Activated naive CD8-positive, alpha-beta T cell treated with anti-CD3 and anti-CD28 coated beads, Interleukin-2, amount 50 U/mL, for 24 hours (primary cell): Measurements from ENCODE around the gene PFKFB2.

Source experiments
- ATAC-seq: fragments of 150-1000 bp; cut with Tn5 transposase; one replicate; pipeline ENCODE4 v1.10.0; 2021
- DNase-seq: peaks from one replicate; pipeline ENCODE4 v3.0.0; 2021
- H3K27ac Mint-ChIP-seq: one replicate; pipeline ENCODE4 v1.8.0; 2021; ENCODE audit warnings: mild to moderate bottlenecking, mixed read lengths
- H3K27me3 Mint-ChIP-seq: one replicate; pipeline ENCODE4 v1.8.0; 2021; ENCODE audit warnings: mixed read lengths
- H3K36me3 Mint-ChIP-seq: one replicate; pipeline ENCODE4 v1.8.0; 2021; ENCODE audit warnings: low read depth, mixed read lengths
- H3K4me1 Mint-ChIP-seq: one replicate; pipeline ENCODE4 v1.8.0; 2021; ENCODE audit warnings: mixed read lengths
- H3K4me3 Mint-ChIP-seq: one replicate; pipeline ENCODE4 v1.8.0; 2021; ENCODE audit warnings: mild to moderate bottlenecking, moderate library complexity, mixed read lengths
- H3K9me3 Mint-ChIP-seq: one replicate; pipeline ENCODE4 v1.8.0; 2021; ENCODE audit warnings: mixed read lengths

The PFKFB2 gene

GRCh38 chr1:207019161-207019560 is 33.9 kb upstream of the PFKFB2 start:
- Mint-ChIP-seq H3K36me3 (no peaks in the 10 kb centered on the region), H3K27ac (no peak overlapping the region), H3K27me3 (peaks cover 7% of the 10 kb centered on the region), H3K4me3 (no peak overlapping the region), H3K9me3 (no peaks in the 10 kb centered on the region), H3K4me1 (peaks cover 13% of the 10 kb centered on the region)
- no peak for ATAC-seq
- DNase-seq: no peak

DNA sequence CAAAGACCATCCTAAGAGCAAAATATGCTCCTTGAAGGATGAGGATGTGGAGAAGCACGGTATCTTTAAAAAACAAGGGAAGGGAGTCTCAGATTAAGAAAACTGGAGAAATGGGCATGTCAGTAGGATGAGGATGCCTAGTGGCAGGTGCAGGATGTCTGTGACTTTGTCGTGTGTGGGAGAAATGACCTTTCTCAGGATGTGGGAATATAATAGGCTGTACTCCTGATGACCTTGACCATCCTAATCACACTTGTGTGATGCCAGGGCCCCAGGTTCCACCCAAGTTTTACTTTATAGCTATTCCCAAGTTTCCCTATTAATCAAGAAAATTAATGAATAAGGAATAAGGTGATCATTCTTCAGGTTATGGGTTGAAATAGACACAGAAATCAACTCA is 33.4 kb upstream of the PFKFB2 start:
- no peaks in the 10 kb centered on the region for H3K36me3 Mint-ChIP-seq
- no peaks in the 10 kb centered on the region for H3K9me3 Mint-ChIP-seq
- H3K4me1 Mint-ChIP-seq: peaks cover 18% of the 10 kb centered on the region
- no peak overlapping the region for H3K4me3 Mint-ChIP-seq
- ATAC-seq (no peak), DNase-seq (no peak)
- no peak overlapping the region for H3K27ac Mint-ChIP-seq
- peaks cover 2% of the 10 kb centered on the region for H3K27me3 Mint-ChIP-seq

GRCh38 chr1:207020065-207020708 is 32.9 kb upstream of the PFKFB2 start:
- DNase-seq: no peak
- Mint-ChIP-seq H3K4me3 (no peak overlapping the region), H3K4me1 (peaks cover 20% of the 10 kb centered on the region), H3K27me3 (peaks cover 2% of the 10 kb centered on the region), H3K36me3 (no peaks in the 10 kb centered on the region), H3K27ac (no peak overlapping the region), H3K9me3 (no peaks in the 10 kb centered on the region)
- no peak for ATAC-seq

- ATAC-seq (peak; percentile 55), DNase-seq (peak; percentile 24)
- Mint-ChIP-seq H3K9me3 (no peaks in the 10 kb centered on the region), H3K4me3 (no peak overlapping the region), H3K36me3 (no peaks in the 10 kb centered on the region), H3K4me1 (peaks cover 20% of the 10 kb centered on the region), H3K27ac (no peak overlapping the region), H3K27me3 (peaks cover 2% of the 10 kb centered on the region)
These were observed 32.4 kb upstream of the PFKFB2 start for GRCh38 chr1:207020709-207021107.

DNA sequence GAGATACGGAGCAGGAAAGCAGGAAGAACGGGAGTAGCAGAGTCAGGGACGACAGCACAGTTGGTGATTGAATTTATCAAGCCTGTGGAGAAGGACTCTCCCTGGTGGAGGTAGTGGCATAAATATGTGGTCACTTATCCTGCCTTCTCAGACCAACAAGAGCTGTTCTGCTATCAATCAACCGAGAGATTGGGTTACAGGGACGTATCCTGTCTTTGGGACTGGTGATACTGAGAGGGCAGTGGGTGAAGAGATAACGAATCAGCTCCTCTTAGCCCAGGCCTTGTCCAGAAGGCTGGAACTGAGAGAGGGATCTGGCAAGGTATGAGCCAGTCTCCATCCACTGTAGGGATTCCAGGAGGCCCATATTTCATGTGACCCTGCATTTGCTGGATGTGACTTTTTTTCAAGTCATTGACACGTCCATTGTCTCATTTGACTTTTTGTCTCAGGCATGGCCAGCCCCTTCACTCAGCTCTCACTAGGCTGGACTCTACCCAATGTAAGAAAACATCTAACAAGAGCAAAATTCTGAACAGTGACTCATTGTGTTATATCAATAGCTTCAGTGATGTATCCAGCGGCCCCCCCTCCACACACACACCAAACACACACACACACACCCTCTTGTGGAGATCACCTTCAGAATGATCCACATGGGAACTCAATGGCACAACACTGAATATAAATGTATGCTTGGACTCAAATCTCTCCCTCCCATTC is 31.8 kb upstream of the PFKFB2 start:
- Mint-ChIP-seq H3K4me3 (no peak overlapping the region), H3K36me3 (no peaks in the 10 kb centered on the region), H3K9me3 (no peaks in the 10 kb centered on the region), H3K27ac (no peak overlapping the region), H3K27me3 (peaks cover 2% of the 10 kb centered on the region), H3K4me1 (peaks cover 17% of the 10 kb centered on the region)
- no peak for DNase-seq
- no peak for ATAC-seq

- no peak overlapping the region for H3K27ac Mint-ChIP-seq
- H3K4me1 Mint-ChIP-seq: peaks cover 17% of the 10 kb centered on the region
These were observed 31.0 kb upstream of the PFKFB2 start for GRCh38 chr1:207021876-207022596.

GRCh38 chr1:207022996-207023679 is 29.9 kb upstream of the PFKFB2 start:
- no peak overlapping the region for H3K4me3 Mint-ChIP-seq
- H3K27ac Mint-ChIP-seq: no peak overlapping the region
- peaks cover 17% of the 10 kb centered on the region for H3K4me1 Mint-ChIP-seq
- DNase-seq: no peak
- no peaks in the 10 kb centered on the region for H3K36me3 Mint-ChIP-seq
- no peak for ATAC-seq
- H3K9me3 Mint-ChIP-seq: no peaks in the 10 kb centered on the region
- H3K27me3 Mint-ChIP-seq: peaks cover 9% of the 10 kb centered on the region

More at GRCh38 chr1:207021876-207022596, 31.0 kb upstream of the PFKFB2 start:
- Mint-ChIP-seq H3K36me3 (no peaks in the 10 kb centered on the region), H3K4me3 (no peak overlapping the region), H3K27me3 (peaks cover 2% of the 10 kb centered on the region), H3K9me3 (no peaks in the 10 kb centered on the region)
- DNase-seq: no peak
- no peak for ATAC-seq

DNA sequence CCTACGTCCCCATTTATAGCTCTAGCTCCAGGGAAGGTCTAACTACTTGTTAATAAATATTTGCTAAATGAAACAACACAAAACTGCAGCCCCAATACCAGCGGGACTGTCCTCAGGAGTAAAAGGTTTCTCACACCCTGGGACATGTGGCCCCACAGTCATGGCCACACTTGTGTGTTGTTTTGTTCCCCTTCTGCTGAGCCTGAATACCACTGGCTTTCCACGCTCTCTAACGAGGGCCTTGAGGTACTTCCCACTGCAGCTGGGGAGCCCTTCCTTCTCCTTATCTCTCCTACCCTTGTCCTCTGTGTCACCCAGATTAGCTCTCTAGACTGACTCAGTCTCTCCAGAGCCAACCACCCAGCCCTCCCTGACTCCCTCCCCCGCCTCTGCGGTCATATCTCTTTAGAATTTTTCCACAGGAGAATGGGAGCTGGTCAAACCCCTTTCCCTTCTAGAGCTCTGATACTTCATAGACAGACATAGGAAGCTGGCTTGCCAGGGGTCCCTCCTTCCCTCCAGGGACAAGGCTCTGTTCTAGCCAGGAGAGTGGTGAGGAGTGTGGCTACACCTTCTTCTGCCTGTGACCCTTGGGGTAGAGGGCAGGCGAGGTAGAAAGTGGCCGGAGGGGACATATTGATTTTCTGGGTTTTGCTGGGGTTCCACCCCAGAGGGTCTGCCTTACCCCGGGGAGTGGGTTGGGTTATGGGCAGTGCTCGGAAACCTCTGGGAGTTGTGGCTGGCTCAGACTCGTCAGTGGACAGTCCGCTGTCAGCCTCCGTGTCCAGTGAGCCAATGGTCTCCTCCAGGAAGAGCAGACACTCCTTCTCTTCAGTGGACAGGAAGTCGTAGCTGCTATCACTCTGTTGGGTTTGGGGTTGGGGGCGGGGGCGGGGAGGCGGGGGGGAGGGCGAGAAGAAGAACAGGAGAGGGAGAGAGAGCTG is 28.6 kb upstream of the PFKFB2 start:
- no peaks in the 10 kb centered on the region for H3K36me3 Mint-ChIP-seq
- DNase-seq (peak; percentile 41), ATAC-seq (peak; percentile 88)
- H3K4me1 Mint-ChIP-seq: peaks cover 17% of the 10 kb centered on the region
- H3K9me3 Mint-ChIP-seq: no peaks in the 10 kb centered on the region
- peak overlapping the region; percentile 18 for H3K4me3 Mint-ChIP-seq
- H3K27me3 Mint-ChIP-seq: peaks cover 13% of the 10 kb centered on the region
- H3K27ac Mint-ChIP-seq: peak overlapping the region; percentile 64

DNA sequence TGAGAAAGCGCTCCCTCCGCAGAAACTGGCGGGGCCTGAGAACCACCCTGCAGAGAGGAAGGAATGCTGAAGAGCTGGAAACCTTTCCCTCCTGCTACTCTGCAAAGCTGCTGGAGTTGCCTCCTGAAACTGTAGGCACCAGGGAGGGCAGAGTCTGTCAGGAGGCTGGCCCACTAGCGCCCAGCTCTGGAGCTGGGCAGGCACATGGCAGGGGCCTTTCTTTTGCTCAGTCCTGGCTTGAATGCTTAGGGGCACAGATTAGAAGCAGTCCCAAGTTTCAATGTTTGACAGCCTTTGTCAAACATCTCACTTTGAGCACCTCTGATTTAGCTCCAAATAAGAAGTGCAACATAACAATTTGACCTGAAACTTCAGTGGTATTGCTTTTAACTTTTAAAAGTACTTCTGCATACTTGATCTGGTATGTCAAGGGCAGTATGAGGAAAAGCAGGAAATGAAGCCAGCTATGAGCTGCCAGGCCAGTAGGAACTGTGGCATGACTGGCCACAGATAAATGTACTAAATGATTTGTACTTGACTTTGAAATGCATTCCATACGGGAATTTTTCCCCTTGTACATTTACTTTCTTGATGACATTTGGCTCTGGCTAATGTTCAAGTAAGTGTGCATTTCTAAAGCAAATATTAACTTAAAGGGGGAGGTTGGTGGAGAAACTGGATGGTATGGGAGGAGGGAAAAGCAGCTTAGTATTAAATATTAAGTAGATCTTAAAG is 27.8 kb upstream of the PFKFB2 start:
- no peaks in the 10 kb centered on the region for H3K9me3 Mint-ChIP-seq
- peaks cover 17% of the 10 kb centered on the region for H3K4me1 Mint-ChIP-seq
- H3K36me3 Mint-ChIP-seq: no peaks in the 10 kb centered on the region
- no peak for ATAC-seq
- H3K27me3 Mint-ChIP-seq: peaks cover 19% of the 10 kb centered on the region
- H3K4me3 Mint-ChIP-seq: no peak overlapping the region
- DNase-seq: no peak
- H3K27ac Mint-ChIP-seq: no peak overlapping the region

- no peaks in the 10 kb centered on the region for H3K36me3 Mint-ChIP-seq
- no peaks in the 10 kb centered on the region for H3K9me3 Mint-ChIP-seq
- DNase-seq (no peak), ATAC-seq (no peak)
- peaks cover 14% of the 10 kb centered on the region for H3K4me1 Mint-ChIP-seq
- no peak overlapping the region for H3K27ac Mint-ChIP-seq
- H3K27me3 Mint-ChIP-seq: peaks cover 23% of the 10 kb centered on the region
- H3K4me3 Mint-ChIP-seq: no peak overlapping the region
These were observed 27.0 kb upstream of the PFKFB2 start for GRCh38 chr1:207026104-207026534.

DNA sequence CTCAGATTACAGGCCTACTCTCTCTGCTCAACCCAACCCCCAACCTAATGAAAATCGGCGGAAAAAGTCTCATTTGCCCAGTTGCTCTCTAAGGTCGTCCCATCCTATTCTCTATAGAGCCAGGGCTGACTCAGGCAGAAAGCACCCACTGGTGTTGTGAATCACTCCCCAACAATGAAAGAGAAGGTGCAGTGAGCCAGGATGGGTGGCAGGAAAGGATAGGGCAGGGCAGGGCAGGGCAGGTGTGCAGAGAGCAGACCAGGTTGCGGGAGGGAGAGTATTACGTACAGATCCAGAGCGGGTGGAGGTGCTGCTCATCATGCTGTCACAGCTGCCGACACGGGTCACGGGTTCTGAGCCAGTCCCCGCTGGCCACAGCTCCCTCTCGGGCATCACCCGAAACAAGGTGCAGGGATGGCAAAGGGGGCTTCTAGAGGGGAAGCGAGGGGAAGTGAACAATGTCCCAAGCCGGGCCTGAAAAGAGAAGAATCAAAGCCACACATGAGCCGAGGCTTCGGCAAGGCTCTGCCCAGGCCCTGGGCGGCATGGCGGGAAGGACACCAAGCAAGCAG is 25.8 kb upstream of the PFKFB2 start:
- Mint-ChIP-seq H3K4me1 (peaks cover 14% of the 10 kb centered on the region), H3K27ac (no peak overlapping the region), H3K9me3 (no peaks in the 10 kb centered on the region), H3K27me3 (peaks cover 33% of the 10 kb centered on the region), H3K36me3 (no peaks in the 10 kb centered on the region), H3K4me3 (no peak overlapping the region)
- ATAC-seq: no peak
- no peak for DNase-seq

DNA sequence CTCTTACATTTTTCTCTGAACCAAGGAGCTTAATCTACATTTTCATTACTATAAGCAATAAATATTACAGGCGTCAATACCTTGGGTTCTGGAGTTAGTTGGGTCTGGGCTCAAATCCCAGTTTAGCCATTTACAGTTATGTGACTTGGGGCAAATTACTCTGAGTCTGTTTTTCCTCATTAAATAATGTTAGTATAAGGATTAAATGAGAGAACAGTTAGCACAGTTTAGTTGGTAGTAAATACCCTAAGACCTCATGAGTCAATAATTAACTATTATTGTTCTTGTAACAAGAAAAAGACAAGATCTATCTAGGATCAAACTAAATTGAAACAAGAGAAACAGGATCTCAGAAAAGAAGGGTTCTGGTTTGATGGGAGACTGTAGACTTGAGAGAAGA is 25.2 kb upstream of the PFKFB2 start:
- Mint-ChIP-seq H3K4me1 (peaks cover 14% of the 10 kb centered on the region), H3K4me3 (no peak overlapping the region), H3K36me3 (no peaks in the 10 kb centered on the region), H3K27ac (no peak overlapping the region), H3K27me3 (peaks cover 34% of the 10 kb centered on the region), H3K9me3 (no peaks in the 10 kb centered on the region)
- DNase-seq (no peak), ATAC-seq (no peak)
